GM13976 (cell line): ENCODE results near the gene CPED1.

Experiments used
- DNase-seq: peaks from one replicate; pipeline ENCODE4 v3.0.0; 2012; ENCODE audit warnings: low spot score
- in situ Hi-C: fragments of 300-500 bp; cut with MboI; formaldehyde crosslinking; loops from one replicate; pipeline ENCODE4 v1.12.0; 2022; ENCODE audit warnings: low sequenced_read_pairs, mixed read lengths, inconsistent platforms; ENCODE audit not compliant: unreplicated experiment
- TF ChIP-seq, protein P1 (sequence below): IDR thresholded peaks from 2 replicates; pipeline ENCODE4 v1.5.1; 2012; ENCODE audit warnings: borderline replicate concordance, mild to moderate bottlenecking; ENCODE audit not compliant: insufficient read depth; ENCODE audit errors: extremely low read depth, missing control alignments, control extremely low read depth

CPED1 gene

DNA sequence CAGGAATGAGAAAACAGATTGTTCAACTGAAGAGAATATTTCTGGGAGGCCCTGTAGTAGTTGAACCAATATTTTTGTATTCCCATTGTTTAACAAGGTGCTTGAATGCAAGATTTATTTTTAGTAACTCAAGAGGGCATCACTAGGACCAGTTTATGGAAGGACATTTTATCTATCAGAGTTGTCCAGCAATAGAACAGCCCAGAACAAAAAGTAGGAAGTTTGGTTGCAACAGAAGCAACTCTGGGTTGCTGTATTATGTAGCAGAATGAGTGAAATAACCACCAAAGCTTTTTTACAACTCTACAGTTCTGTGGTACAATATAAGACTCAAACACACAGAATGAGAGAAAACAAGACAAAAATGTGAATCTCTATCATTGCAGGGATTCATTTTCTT lies 34.7 kb downstream of the CPED1 start:
- no peak for DNase-seq
- TF ChIP-seq, protein P1, sequence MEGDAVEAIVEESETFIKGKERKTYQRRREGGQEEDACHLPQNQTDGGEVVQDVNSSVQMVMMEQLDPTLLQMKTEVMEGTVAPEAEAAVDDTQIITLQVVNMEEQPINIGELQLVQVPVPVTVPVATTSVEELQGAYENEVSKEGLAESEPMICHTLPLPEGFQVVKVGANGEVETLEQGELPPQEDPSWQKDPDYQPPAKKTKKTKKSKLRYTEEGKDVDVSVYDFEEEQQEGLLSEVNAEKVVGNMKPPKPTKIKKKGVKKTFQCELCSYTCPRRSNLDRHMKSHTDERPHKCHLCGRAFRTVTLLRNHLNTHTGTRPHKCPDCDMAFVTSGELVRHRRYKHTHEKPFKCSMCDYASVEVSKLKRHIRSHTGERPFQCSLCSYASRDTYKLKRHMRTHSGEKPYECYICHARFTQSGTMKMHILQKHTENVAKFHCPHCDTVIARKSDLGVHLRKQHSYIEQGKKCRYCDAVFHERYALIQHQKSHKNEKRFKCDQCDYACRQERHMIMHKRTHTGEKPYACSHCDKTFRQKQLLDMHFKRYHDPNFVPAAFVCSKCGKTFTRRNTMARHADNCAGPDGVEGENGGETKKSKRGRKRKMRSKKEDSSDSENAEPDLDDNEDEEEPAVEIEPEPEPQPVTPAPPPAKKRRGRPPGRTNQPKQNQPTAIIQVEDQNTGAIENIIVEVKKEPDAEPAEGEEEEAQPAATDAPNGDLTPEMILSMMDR: no peak
- in situ Hi-C loops: no loop called here

DNA sequence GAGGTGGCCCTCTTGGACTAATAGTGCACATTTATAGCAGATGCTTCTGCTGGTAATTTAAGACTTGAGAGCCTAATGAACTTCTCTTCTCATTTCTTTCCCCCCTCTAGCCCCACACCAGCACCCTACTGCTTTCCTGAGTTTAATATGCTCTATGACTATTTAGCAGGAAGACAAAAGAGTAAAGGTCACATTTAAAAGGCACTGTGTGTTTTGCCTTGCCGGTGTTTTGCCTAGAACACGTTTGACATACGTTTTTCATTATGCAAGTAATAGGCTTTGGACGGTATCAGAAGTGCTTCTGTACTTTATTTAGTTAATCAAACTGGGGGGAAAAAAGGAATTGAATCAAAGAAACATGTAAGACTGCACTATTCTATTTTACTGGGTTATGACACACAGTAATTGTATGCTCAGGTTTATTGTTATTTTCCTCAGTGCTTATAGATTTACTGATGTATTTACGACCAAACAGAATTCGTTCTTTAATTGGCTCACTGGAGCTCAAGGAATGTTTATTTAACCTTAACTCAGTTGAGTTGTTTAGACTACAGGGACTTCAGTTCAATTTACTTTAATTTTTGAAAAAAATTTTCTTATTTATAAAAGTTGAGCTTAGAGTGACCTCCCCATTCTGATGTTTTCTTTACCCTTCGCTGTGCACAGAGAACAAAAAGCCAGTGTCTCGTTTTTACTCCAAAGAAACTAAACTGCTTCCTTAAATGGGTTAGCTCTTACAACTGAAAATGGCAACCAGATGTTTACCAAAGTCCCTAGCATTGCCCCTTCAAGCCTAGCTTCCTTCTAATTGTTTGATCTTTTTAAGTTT lies 35.4 kb downstream of the CPED1 start:
- in situ Hi-C loops: no loop called here
- DNase-seq: no peak
- TF ChIP-seq, protein P1: no peak

DNA sequence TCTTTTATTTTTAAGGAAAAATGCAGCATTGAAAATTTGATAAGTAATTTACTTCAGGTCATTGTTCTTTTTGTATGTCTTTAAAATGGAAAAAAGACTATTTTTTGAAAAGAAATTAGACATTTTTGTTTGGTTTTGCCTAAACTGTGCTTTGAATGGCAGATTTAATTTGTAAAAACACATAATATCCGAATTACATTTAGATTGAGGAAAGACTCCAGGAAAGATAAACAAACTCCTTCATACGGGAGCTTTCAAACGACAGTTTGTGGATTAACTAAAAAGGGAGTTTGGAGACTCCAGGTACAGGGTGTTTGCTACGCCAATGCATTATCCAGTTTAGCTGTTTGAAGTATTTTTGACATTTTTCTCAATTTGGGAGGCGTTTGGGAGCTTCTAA lies 36.1 kb downstream of the CPED1 start:
- in situ Hi-C loops: no loop called here
- DNase-seq: no peak
- TF ChIP-seq, protein P1: no peak

GRCh38 chr7:121026159-121026558 lies 37.6 kb downstream of the CPED1 start:
- no peak for DNase-seq

GRCh38 chr7:121026577-121027111 lies 38.1 kb downstream of the CPED1 start:
- in situ Hi-C loops: no loop called here
- DNase-seq: no peak
- TF ChIP-seq, protein P1: no peak

More at GRCh38 chr7:121026159-121026558, 37.6 kb downstream of the CPED1 start:
- in situ Hi-C loops: no loop called here
- TF ChIP-seq, protein P1: no peak

GRCh38 chr7:121027761-121028669 lies 39.5 kb downstream of the CPED1 start:
- DNase-seq: no peak
- in situ Hi-C loops: no loop called here
- TF ChIP-seq, protein P1: no peak
